Measurements from ENCODE around the gene RABGAP1L.

RABGAP1L gene

GRCh38 chr1:174938281-174939007 lies 779.1 kb downstream of the RABGAP1L start:
- no peaks in the 10 kb centered on the region for H3K27me3 ChIP-seq (ENCODE audit: insufficient read depth, low read depth)
- H3K36me3 ChIP-seq (ENCODE audit: insufficient read depth): no peaks in the 10 kb centered on the region
- no peak overlapping the region for H3K4me3 ChIP-seq (IDR thresholded peaks at IDR 0.05; ENCODE audit: insufficient read depth, low read depth, low read length)
- H3K4me1 ChIP-seq (ENCODE audit: low read depth, poor library complexity, severe bottlenecking): no peaks in the 10 kb centered on the region
- TF ChIP-seq CTCF (conservative IDR thresholded peaks at IDR 0.05; ENCODE audit: low read depth, low read length): no peak
- no peaks in the 10 kb centered on the region for H4K20me1 ChIP-seq (ENCODE audit: insufficient read depth)
- no peak overlapping the region for H3K27ac ChIP-seq
- no peak overlapping the region for H3K9ac ChIP-seq
- no peak overlapping the region for H3K4me2 ChIP-seq
- H2AFZ ChIP-seq (ENCODE audit: low read depth): no peak overlapping the region
- H3K79me2 ChIP-seq (ENCODE audit: insufficient read depth, low read depth): no peaks in the 10 kb centered on the region

GRCh38 chr1:174939775-174940545 lies 780.6 kb downstream of the RABGAP1L start:
- Histone ChIP-seq H3K4me3 (IDR thresholded peaks at IDR 0.05; ENCODE audit: insufficient read depth, low read depth, low read length) (no peak overlapping the region), H3K79me2 (ENCODE audit: insufficient read depth, low read depth) (no peaks in the 10 kb centered on the region), H3K4me1 (ENCODE audit: low read depth, poor library complexity, severe bottlenecking) (no peaks in the 10 kb centered on the region), H3K36me3 (ENCODE audit: insufficient read depth) (no peaks in the 10 kb centered on the region), H3K4me2 (no peak overlapping the region), H3K27ac (no peak overlapping the region), H3K9ac (no peak overlapping the region), H4K20me1 (ENCODE audit: insufficient read depth) (no peaks in the 10 kb centered on the region), H3K27me3 (ENCODE audit: insufficient read depth, low read depth) (no peaks in the 10 kb centered on the region), H2AFZ (ENCODE audit: low read depth) (no peak overlapping the region)
- no peak for TF ChIP-seq CTCF (conservative IDR thresholded peaks at IDR 0.05; ENCODE audit: low read depth, low read length)

GRCh38 chr1:174940646-174941175 lies 781.4 kb downstream of the RABGAP1L start:
- Histone ChIP-seq H3K79me2 (ENCODE audit: insufficient read depth, low read depth) (no peaks in the 10 kb centered on the region), H3K27me3 (ENCODE audit: insufficient read depth, low read depth) (no peaks in the 10 kb centered on the region), H3K9ac (no peak overlapping the region)

More at GRCh38 chr1:174940646-174941175, 781.4 kb downstream of the RABGAP1L start:
- Histone ChIP-seq H3K4me3 (IDR thresholded peaks at IDR 0.05; ENCODE audit: insufficient read depth, low read depth, low read length) (no peak overlapping the region), H2AFZ (ENCODE audit: low read depth) (no peak overlapping the region), H3K4me2 (no peak overlapping the region), H3K27ac (no peak overlapping the region), H4K20me1 (ENCODE audit: insufficient read depth) (no peaks in the 10 kb centered on the region), H3K4me1 (ENCODE audit: low read depth, poor library complexity, severe bottlenecking) (no peaks in the 10 kb centered on the region), H3K36me3 (ENCODE audit: insufficient read depth) (no peaks in the 10 kb centered on the region)
- no peak for TF ChIP-seq CTCF (conservative IDR thresholded peaks at IDR 0.05; ENCODE audit: low read depth, low read length)
